ENCODE measurements around the gene RAPSN.
A peak's percentile ranks its signal among the peaks of the same experiment; 100 is the strongest.

The RAPSN gene

DNA sequence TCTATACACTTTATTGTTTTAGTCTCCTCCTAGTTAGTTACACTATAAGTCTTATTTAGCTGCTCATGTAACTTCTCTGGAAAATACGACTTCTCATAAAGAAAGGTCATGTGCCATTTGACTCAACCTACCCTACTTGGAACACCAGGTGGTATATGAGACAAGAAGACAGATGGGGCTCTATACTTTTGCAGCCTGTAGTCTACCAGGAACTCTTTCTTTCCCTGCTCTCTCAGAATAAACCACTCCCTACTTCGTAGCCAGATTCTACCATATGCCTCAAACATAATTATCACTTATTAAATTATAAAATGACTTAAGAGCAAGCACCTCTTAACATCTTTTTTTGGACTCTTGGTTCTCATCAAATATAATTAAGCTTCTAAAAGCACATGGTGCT, 38.5 kb upstream of the RAPSN start:
- no peaks in the 10 kb centered on the region for H3K4me1 ChIP-seq (ENCODE audit: control insufficient read depth, insufficient read depth, low read depth, low read length)
- H2BK12ac ChIP-seq (ENCODE audit: low read length in 2 of 2), result no peak overlapping the region
- H3K4ac ChIP-seq (ENCODE audit: low read depth in 1 of 2, low read length in 2 of 2), result no peak overlapping the region
- no peak overlapping the region for H2BK5ac ChIP-seq (ENCODE audit: low read depth, low read length, poor library complexity, severe bottlenecking)
- 87% methylated on average over 2 of the region's 2 CpGs for WGBS
- DNase-seq, result no peak
- H3K27ac ChIP-seq (ENCODE audit: low read length, poor library complexity, severe bottlenecking), result no peak overlapping the region
- no peak overlapping the region for H3K23ac ChIP-seq (ENCODE audit: low read length in 2 of 2)
- H3K36me3 ChIP-seq (ENCODE audit: control insufficient read depth in 1 of 2, insufficient read depth in 2 of 2, low read depth in 1 of 2, low read length in 2 of 2), result peaks cover 43 to 60% of the 10 kb centered on the region in 2 experiments
- H3K4me3 ChIP-seq (ENCODE audit: insufficient read depth in 1 of 2, low read depth in 1 of 2, low read length in 2 of 2), result no peak overlapping the region
- no peak overlapping the region for H4K91ac ChIP-seq (ENCODE audit: low read length)
- no peak overlapping the region for H2BK15ac ChIP-seq (ENCODE audit: low read depth, poor library complexity, severe bottlenecking)
- H2AK5ac ChIP-seq (ENCODE audit: low read length, severe bottlenecking), result no peak overlapping the region
- no peak overlapping the region for H3K4me2 ChIP-seq (ENCODE audit: low read length, poor library complexity, severe bottlenecking)
- no peak overlapping the region for H3K9ac ChIP-seq (ENCODE audit: low read length)
- no peaks in the 10 kb centered on the region for H3K27me3 ChIP-seq (ENCODE audit: control insufficient read depth in 1 of 2, insufficient read depth in 1 of 2, low read length in 2 of 2)
- H4K8ac ChIP-seq (ENCODE audit: low read length), result no peak overlapping the region
- no peak overlapping the region for H2BK120ac ChIP-seq (ENCODE audit: low read depth, low read length)
- H3K9me3 ChIP-seq (ENCODE audit: control insufficient read depth, low read length), result no peaks in the 10 kb centered on the region
- H3K79me1 ChIP-seq (replicated peaks; ENCODE audit: low read length, poor library complexity, severe bottlenecking), result peaks cover 18% of the 10 kb centered on the region
- no peak overlapping the region for H2AFZ ChIP-seq (ENCODE audit: low read depth, low read length)
- no peak overlapping the region for H3K14ac ChIP-seq (ENCODE audit: low read length in 2 of 2)
- no peak overlapping the region for H3K18ac ChIP-seq (ENCODE audit: low read depth in 1 of 2, low read length in 2 of 2)

DNA sequence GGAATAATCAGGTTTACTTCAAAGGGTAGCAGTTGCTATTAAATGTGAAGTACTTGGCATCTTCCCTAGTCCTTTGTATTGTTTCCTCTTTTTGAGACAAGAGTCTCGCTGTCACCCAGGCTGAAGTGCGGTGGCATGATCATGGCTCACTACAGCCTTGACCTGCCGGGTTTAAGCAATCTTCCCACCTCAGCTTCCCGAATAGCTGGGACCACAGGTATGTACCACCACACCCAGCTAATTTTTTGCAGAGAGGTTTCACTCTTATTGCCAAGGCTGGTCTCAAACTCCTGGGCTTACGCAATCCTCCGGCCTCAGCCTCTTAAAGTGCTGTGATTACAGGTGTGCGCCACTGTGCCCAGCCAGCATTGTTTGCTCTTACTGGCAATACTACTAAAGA, 36.2 kb upstream of the RAPSN start:
- Histone ChIP-seq H3K14ac (ENCODE audit: low read length in 2 of 2) (no peak overlapping the region), H2BK120ac (ENCODE audit: low read depth, low read length) (no peak overlapping the region), H4K91ac (ENCODE audit: low read length) (no peak overlapping the region), H3K18ac (ENCODE audit: low read depth in 1 of 2, low read length in 2 of 2) (no peak overlapping the region), H2AK5ac (ENCODE audit: low read length, severe bottlenecking) (no peak overlapping the region), H3K27me3 (ENCODE audit: control insufficient read depth in 1 of 2, insufficient read depth in 1 of 2, low read length in 2 of 2) (no peaks in the 10 kb centered on the region), H3K4me2 (ENCODE audit: low read length, poor library complexity, severe bottlenecking) (no peak overlapping the region), H3K4me1 (ENCODE audit: control insufficient read depth, insufficient read depth, low read depth, low read length) (peaks cover 2% of the 10 kb centered on the region), H3K9ac (ENCODE audit: low read length) (no peak overlapping the region), H3K23ac (ENCODE audit: low read length in 2 of 2) (no peak overlapping the region), H3K9me3 (ENCODE audit: control insufficient read depth, low read length) (no peaks in the 10 kb centered on the region), H4K8ac (ENCODE audit: low read length) (no peak overlapping the region), H2AFZ (ENCODE audit: low read depth, low read length) (no peak overlapping the region), H2BK5ac (ENCODE audit: low read depth, low read length, poor library complexity, severe bottlenecking) (no peak overlapping the region), H3K4me3 (ENCODE audit: insufficient read depth in 1 of 2, low read depth in 1 of 2, low read length in 2 of 2) (no peak overlapping the region), H3K79me1 (replicated peaks; ENCODE audit: low read length, poor library complexity, severe bottlenecking) (peaks cover 20% of the 10 kb centered on the region), H3K27ac (ENCODE audit: low read length, poor library complexity, severe bottlenecking) (no peak overlapping the region), H3K4ac (ENCODE audit: low read depth in 1 of 2, low read length in 2 of 2) (no peak overlapping the region), H3K36me3 (ENCODE audit: control insufficient read depth in 1 of 2, insufficient read depth in 2 of 2, low read depth in 1 of 2, low read length in 2 of 2) (peaks cover 49 to 81% of the 10 kb centered on the region in 2 experiments), H2BK15ac (ENCODE audit: low read depth, poor library complexity, severe bottlenecking) (no peak overlapping the region), H2BK12ac (ENCODE audit: low read length in 2 of 2) (no peak overlapping the region)
- WGBS, result 94% methylated on average over 7 of the region's 7 CpGs
- DNase-seq, result no peak

DNA sequence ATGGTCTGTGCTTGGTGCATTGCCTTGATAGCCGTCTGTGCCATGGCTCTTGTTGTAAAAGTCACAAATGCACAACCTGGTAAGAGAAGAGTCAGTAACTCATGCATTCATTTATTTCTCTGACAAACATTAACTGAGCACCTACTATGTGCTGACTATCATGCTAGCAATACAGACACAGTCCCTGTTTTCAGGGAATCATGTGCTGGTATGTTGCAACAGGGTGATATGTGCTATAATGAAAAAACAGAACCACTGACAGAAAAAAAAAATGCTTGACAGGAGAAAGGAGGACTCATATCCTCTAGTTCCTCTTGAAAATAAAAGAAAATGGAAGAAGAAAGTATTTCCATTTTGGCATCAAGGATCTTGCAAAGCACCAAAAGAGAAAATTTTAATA, 34.5 kb upstream of the RAPSN start:
- Histone ChIP-seq H2BK120ac (ENCODE audit: low read depth, low read length) (no peak overlapping the region), H4K8ac (ENCODE audit: low read length) (no peak overlapping the region), H3K4me3 (ENCODE audit: insufficient read depth in 1 of 2, low read depth in 1 of 2, low read length in 2 of 2) (no peak overlapping the region), H3K9me3 (ENCODE audit: control insufficient read depth, low read length) (no peaks in the 10 kb centered on the region), H3K4me2 (ENCODE audit: low read length, poor library complexity, severe bottlenecking) (no peak overlapping the region), H2AK5ac (ENCODE audit: low read length, severe bottlenecking) (no peak overlapping the region), H3K9ac (ENCODE audit: low read length) (no peak overlapping the region), H3K4ac (ENCODE audit: low read depth in 1 of 2, low read length in 2 of 2) (no peak overlapping the region), H3K4me1 (ENCODE audit: control insufficient read depth, insufficient read depth, low read depth, low read length) (peaks cover 2% of the 10 kb centered on the region), H3K36me3 (ENCODE audit: control insufficient read depth in 1 of 2, insufficient read depth in 2 of 2, low read depth in 1 of 2, low read length in 2 of 2) (peaks cover 54 to 91% of the 10 kb centered on the region in 2 experiments), H2BK5ac (ENCODE audit: low read depth, low read length, poor library complexity, severe bottlenecking) (no peak overlapping the region), H3K27ac (ENCODE audit: low read length, poor library complexity, severe bottlenecking) (no peak overlapping the region), H3K23ac (ENCODE audit: low read length in 2 of 2) (no peak overlapping the region), H3K18ac (ENCODE audit: low read depth in 1 of 2, low read length in 2 of 2) (no peak overlapping the region), H3K14ac (ENCODE audit: low read length in 2 of 2) (no peak overlapping the region), H2AFZ (ENCODE audit: low read depth, low read length) (no peak overlapping the region), H2BK15ac (ENCODE audit: low read depth, poor library complexity, severe bottlenecking) (no peak overlapping the region), H3K27me3 (ENCODE audit: control insufficient read depth in 1 of 2, insufficient read depth in 1 of 2, low read length in 2 of 2) (no peaks in the 10 kb centered on the region), H4K91ac (ENCODE audit: low read length) (no peak overlapping the region), H2BK12ac (ENCODE audit: low read length in 2 of 2) (no peak overlapping the region), H3K79me1 (replicated peaks; ENCODE audit: low read length, poor library complexity, severe bottlenecking) (peaks cover 25% of the 10 kb centered on the region)
- 100% methylated on average over 1 of the region's 1 CpG for WGBS
- no peak for DNase-seq

DNA sequence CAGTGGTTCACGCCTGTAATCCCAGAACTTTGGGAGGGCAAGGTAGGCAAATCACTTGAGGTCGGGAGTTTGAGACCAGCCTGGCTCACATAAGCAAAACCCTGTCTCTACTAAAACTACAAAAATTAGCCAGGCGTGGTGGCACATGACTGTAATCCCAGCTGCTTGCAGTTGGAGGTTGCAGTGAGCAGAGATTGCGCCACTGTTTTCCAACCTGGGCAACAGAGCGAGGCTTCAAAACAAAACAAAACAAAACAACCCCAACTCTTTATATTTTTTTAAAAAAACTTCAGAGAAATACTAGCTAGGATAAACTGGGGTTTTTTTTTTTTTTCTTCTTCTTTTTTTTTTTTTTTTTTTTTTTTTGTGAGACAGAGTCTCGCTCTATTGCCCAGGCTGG, 31.8 kb upstream of the RAPSN start:
- Histone ChIP-seq H3K18ac (ENCODE audit: low read depth in 1 of 2, low read length in 2 of 2) (no peak overlapping the region), H2BK12ac (ENCODE audit: low read length in 2 of 2) (no peak overlapping the region), H2AFZ (ENCODE audit: low read depth, low read length) (no peak overlapping the region), H2BK5ac (ENCODE audit: low read depth, low read length, poor library complexity, severe bottlenecking) (no peak overlapping the region), H2BK120ac (ENCODE audit: low read depth, low read length) (no peak overlapping the region), H3K4me3 (ENCODE audit: insufficient read depth in 1 of 2, low read depth in 1 of 2, low read length in 2 of 2) (no peak overlapping the region), H4K91ac (ENCODE audit: low read length) (no peak overlapping the region), H3K27me3 (ENCODE audit: control insufficient read depth in 1 of 2, insufficient read depth in 1 of 2, low read length in 2 of 2) (no peaks in the 10 kb centered on the region), H2BK15ac (ENCODE audit: low read depth, poor library complexity, severe bottlenecking) (no peak overlapping the region), H3K4me1 (ENCODE audit: control insufficient read depth, insufficient read depth, low read depth, low read length) (peaks cover 6% of the 10 kb centered on the region), H3K4me2 (ENCODE audit: low read length, poor library complexity, severe bottlenecking) (no peak overlapping the region), H3K36me3 (ENCODE audit: control insufficient read depth in 1 of 2, insufficient read depth in 2 of 2, low read depth in 1 of 2, low read length in 2 of 2) (peaks cover 67 to 93% of the 10 kb centered on the region in 2 experiments), H3K14ac (ENCODE audit: low read length in 2 of 2) (no peak overlapping the region), H3K9me3 (ENCODE audit: control insufficient read depth, low read length) (no peaks in the 10 kb centered on the region), H3K27ac (ENCODE audit: low read length, poor library complexity, severe bottlenecking) (no peak overlapping the region), H3K79me1 (replicated peaks; ENCODE audit: low read length, poor library complexity, severe bottlenecking) (peaks cover 35% of the 10 kb centered on the region), H3K23ac (ENCODE audit: low read length in 2 of 2) (no peak overlapping the region), H2AK5ac (ENCODE audit: low read length, severe bottlenecking) (no peak overlapping the region), H3K4ac (ENCODE audit: low read depth in 1 of 2, low read length in 2 of 2) (no peak overlapping the region), H3K9ac (ENCODE audit: low read length) (no peak overlapping the region), H4K8ac (ENCODE audit: low read length) (no peak overlapping the region)
- DNase-seq, result peak; percentile 62
- WGBS, result 97% methylated on average over 5 of the region's 6 CpGs
